ENCODE results near the gene PHAX.
"Not testable (repeated sequence)": the region's sequence is repeated elsewhere in the genome, so short reads cannot be mapped to it uniquely, and the experiment has no call there.

Gene PHAX

DNA sequence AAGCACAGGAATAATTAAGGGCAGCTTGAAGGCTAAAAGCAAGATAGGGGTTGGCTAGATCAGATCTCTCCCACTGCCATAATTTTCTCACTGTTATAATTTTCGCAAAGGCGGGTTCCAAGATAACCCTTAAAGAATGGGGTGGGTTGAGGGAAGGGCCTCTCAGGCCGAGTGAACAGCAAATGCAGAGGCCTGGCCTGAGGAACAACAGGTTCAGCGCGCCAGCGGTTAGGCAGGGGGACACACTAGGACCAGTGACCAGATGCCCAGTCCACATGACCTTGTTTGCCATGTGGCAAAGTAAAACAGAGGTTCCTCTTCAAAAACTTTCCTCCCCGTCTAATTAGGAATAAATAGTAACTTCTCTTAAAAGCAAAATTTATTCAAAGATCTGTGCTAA is 1.2 kb upstream of the PHAX start:
- H3K36me3 Mint-ChIP-seq (ENCODE audit: low read depth), result peaks cover 11% of the 10 kb centered on the region
- TF ChIP-seq, protein P1, sequence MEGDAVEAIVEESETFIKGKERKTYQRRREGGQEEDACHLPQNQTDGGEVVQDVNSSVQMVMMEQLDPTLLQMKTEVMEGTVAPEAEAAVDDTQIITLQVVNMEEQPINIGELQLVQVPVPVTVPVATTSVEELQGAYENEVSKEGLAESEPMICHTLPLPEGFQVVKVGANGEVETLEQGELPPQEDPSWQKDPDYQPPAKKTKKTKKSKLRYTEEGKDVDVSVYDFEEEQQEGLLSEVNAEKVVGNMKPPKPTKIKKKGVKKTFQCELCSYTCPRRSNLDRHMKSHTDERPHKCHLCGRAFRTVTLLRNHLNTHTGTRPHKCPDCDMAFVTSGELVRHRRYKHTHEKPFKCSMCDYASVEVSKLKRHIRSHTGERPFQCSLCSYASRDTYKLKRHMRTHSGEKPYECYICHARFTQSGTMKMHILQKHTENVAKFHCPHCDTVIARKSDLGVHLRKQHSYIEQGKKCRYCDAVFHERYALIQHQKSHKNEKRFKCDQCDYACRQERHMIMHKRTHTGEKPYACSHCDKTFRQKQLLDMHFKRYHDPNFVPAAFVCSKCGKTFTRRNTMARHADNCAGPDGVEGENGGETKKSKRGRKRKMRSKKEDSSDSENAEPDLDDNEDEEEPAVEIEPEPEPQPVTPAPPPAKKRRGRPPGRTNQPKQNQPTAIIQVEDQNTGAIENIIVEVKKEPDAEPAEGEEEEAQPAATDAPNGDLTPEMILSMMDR (IDR thresholded peaks at IDR 0.05; ENCODE audit: unreplicated experiment in 3 of 3), result no peak
- no peaks in the 10 kb centered on the region for H3K27me3 Mint-ChIP-seq (ENCODE audit: low read depth)
- peaks cover 3% of the 10 kb centered on the region for H3K9me3 Mint-ChIP-seq
- peak overlapping the region; percentile 35 to 52 (median 43) for H3K4me3 Mint-ChIP-seq
- peak overlapping the region; percentile 84 to 93 (median 93) for H3K27ac Mint-ChIP-seq
- H3K4me1 Mint-ChIP-seq, result peaks cover 22% of the 10 kb centered on the region

DNA sequence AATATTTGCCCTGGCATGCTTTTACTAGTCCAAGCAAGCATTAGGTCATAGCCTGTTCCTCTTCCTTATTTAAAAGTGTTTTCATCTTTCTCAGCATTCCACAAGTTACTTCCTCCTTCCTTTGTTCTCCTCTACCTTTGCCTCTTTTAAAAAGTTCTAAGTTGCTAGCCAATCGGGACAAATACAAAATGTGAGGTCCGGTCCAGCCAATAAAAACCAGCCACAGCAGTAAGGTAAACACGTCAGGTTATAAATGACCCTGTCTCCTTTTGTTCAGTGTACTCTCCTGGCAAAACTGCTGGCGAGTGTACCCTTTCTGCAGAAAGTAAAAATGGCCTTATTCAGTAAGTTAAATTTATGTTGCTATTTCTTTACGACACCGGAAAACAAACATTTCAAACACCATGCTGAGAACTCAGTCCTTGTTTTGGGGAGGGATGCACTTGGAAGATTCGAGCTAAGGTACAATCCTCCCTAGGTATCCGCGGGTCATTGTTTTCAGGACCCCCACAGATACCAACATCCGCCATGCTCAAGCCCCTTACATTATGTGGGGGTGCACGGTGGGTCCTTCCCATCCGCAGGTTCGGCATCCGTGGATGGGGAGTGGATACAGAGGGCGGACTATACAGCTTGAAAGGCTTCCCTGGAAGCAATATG is 646 bp upstream of the PHAX start:
- H3K9me3 Mint-ChIP-seq; H3K27me3 Mint-ChIP-seq (ENCODE audit: low read depth): not testable (repeated sequence)
- Mint-ChIP-seq H3K4me3 (peak overlapping the region; percentile 84 to 90 (median 90)), H3K27ac (peak overlapping the region; percentile 84 to 93 (median 93)), H3K36me3 (ENCODE audit: low read depth) (peaks cover 13% of the 10 kb centered on the region), H3K4me1 (peaks cover 22% of the 10 kb centered on the region)

DNA sequence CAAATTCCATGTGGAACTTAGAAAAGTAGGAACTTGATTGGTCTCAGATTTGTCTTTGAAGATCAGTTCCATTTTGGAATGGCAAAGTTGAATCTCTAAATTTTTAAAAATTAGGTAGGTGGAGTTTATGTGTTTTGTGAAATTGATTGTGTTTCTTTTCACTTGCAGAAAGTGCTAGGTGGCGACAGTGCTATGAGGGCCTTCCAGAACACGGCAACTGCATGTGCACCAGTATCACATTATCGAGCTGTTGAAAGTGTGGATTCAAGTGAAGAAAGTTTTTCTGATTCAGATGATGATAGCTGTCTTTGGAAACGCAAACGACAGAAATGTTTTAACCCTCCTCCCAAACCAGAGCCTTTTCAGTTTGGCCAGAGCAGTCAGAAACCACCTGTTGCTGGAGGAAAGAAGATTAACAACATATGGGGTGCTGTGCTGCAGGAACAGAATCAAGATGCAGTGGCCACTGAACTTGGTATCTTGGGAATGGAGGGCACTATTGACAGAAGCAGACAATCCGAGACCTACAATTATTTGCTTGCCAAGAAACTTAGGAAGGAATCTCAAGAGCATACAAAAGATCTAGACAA is 2.8 kb downstream of the PHAX start:
- Mint-ChIP-seq H3K27ac (no peak overlapping the region), H3K36me3 (ENCODE audit: low read depth) (peaks cover 42% of the 10 kb centered on the region), H3K4me3 (peak overlapping the region; percentile 42 to 84 (median 68)), H3K27me3 (ENCODE audit: low read depth) (no peaks in the 10 kb centered on the region), H3K4me1 (peaks cover 28% of the 10 kb centered on the region), H3K9me3 (peaks cover 3% of the 10 kb centered on the region)
- TF ChIP-seq, protein P1 (IDR thresholded peaks at IDR 0.05; ENCODE audit: unreplicated experiment in 3 of 3), result no peak

DNA sequence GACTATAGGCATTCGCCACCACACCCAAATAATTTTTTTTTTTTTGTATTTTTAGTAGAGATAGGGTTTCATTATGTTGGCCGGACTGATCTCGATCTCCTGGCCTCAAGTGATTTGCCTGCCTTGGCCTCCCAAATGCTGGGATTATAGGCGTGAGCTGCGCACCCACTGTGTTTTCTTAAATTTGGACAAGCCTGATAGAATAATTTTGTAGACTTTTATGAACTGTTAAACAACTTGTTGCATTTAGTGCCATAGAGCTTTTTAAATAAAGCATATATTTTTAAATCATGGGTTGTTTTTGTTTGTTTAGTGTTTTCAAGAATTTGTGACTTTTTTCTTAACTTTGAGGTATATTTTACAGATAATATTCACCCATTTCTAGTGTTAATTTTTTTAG is 4.8 kb downstream of the PHAX start:
- Mint-ChIP-seq H3K36me3 (ENCODE audit: low read depth) (peaks cover 51% of the 10 kb centered on the region), H3K27ac (no peak overlapping the region), H3K27me3 (ENCODE audit: low read depth) (no peaks in the 10 kb centered on the region), H3K9me3 (no peaks in the 10 kb centered on the region), H3K4me1 (peaks cover 25% of the 10 kb centered on the region), H3K4me3 (peak overlapping the region; percentile 3 to 42 (median 34))
- TF ChIP-seq, protein P1 (IDR thresholded peaks at IDR 0.05; ENCODE audit: unreplicated experiment in 3 of 3), result no peak

DNA sequence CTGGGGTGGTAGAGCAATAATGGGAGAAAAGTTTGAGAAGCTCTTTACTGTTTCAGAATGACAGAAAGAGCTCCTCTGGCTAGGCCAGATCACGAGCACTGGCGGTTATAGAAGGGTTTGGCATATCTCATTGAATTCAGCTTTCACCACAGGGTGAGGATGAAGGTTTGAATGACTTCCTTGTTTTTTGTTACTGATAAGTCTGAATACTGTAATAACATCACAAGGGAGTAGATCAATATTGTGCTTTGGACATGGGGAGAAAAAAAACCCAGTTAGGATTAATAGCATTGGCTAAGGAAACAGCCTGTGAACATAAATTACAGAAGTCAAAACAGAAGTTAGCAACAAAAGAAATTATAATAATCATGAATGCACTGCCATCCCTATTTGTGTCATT is 9.4 kb downstream of the PHAX start:
- H3K36me3 Mint-ChIP-seq (ENCODE audit: low read depth), result peaks cover 67% of the 10 kb centered on the region
- no peak overlapping the region for H3K4me3 Mint-ChIP-seq
- no peaks in the 10 kb centered on the region for H3K27me3 Mint-ChIP-seq (ENCODE audit: low read depth)
- H3K4me1 Mint-ChIP-seq, result peaks cover 9% of the 10 kb centered on the region
- TF ChIP-seq, protein P1 (IDR thresholded peaks at IDR 0.05; ENCODE audit: unreplicated experiment in 3 of 3), result no peak
- no peak overlapping the region for H3K27ac Mint-ChIP-seq
- no peaks in the 10 kb centered on the region for H3K9me3 Mint-ChIP-seq

DNA sequence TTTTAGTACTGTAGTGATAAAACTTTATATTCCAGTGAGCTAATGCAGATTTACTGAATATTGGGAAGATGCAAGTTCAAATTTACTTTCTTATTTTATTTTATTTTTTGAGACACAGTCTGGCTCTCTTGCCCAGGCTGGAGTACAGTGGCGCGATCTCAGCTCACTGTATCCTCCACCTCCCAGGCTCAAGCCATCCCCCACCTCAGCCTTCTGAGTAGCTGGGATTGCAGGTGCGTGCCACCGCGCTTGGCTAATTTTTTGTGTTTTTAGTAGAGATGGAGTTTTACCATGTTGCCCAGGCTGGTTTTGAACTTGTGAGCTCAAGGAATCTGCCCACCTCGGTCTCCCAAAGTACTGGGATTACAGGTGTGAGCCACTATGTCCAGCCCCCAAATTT is 9.9 kb downstream of the PHAX start:
- TF ChIP-seq, protein P1 (IDR thresholded peaks at IDR 0.05; ENCODE audit: unreplicated experiment in 3 of 3), result no peak
- Mint-ChIP-seq H3K27ac (no peak overlapping the region), H3K4me3 (no peak overlapping the region), H3K9me3 (no peaks in the 10 kb centered on the region), H3K4me1 (peaks cover 10% of the 10 kb centered on the region), H3K27me3 (ENCODE audit: low read depth) (no peaks in the 10 kb centered on the region), H3K36me3 (ENCODE audit: low read depth) (peaks cover 65% of the 10 kb centered on the region)
